Progenitor cell of endocrine pancreas (in vitro differentiated cells): ENCODE data around the gene VSIG1. TPM values are rescaled to one million over a fixed set of nuclear protein-coding genes. Genes with fewer than 3 reads are reported as not detected.

Experiments
- DNase-seq: peaks from one replicate; pipeline ENCODE4 v3.0.0; 2021; ENCODE audit warnings: low spot score; ENCODE audit not compliant: unreplicated experiment
- H3K27ac Mint-ChIP-seq: 2 replicates; pipeline ENCODE4 v1.8.0; 2021; ENCODE audit warnings: mild to moderate bottlenecking, moderate library complexity, mixed read lengths
- H3K27me3 Mint-ChIP-seq: 2 replicates; pipeline ENCODE4 v1.8.0; 2021; ENCODE audit warnings: mixed read lengths
- H3K36me3 Mint-ChIP-seq: 2 replicates; pipeline ENCODE4 v1.8.0; 2022; ENCODE audit warnings: mixed read lengths; ENCODE audit not compliant: insufficient read depth
- H3K4me1 Mint-ChIP-seq: 2 replicates; pipeline ENCODE4 v1.8.0; 2021; ENCODE audit warnings: low read depth, mixed read lengths
- H3K4me3 Mint-ChIP-seq: 2 replicates; pipeline ENCODE4 v1.8.0; 2021; ENCODE audit warnings: low read depth, mild to moderate bottlenecking, moderate library complexity, mixed read lengths
- H3K9me3 Mint-ChIP-seq: 2 replicates; pipeline ENCODE4 v1.8.0; 2021; ENCODE audit warnings: low read depth, mixed read lengths
- total RNA-seq: library from RNA; stranded (reverse); gene quantifications from 2 replicates; pipeline ENCODE4 v1.2.1, GENCODE V29; 2021
- TF ChIP-seq, protein P1 (sequence below): fragments of 200-600 bp; sonication (generic); IDR thresholded peaks from one replicate; pipeline ENCODE4 v1.5.0; 2021; ENCODE audit warnings: antibody characterized with exemption, mild to moderate bottlenecking; ENCODE audit not compliant: unreplicated experiment

The VSIG1 gene
- total RNA-seq, 1 donor from 2014 or later: 67.9 TPM

DNA sequence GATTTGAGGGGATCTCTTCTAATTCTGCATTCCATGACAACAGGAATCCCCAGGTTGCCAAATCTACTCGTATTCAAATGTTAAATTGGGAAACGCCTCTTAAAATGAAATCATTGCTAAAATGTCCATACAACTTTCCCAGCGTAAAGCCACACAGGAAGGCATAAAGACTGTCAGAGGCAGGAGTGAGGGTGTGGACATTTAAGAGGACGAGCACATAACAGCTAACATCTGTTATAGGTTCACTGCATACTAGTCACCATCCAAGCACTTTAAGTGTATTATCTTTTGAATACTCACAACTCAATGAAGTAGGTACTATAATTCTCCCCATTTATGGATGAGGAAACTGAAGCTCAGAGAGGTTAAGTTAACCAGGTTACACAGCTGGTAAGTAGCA lies 82.3 kb downstream of the VSIG1 start:
- TF ChIP-seq, protein P1, sequence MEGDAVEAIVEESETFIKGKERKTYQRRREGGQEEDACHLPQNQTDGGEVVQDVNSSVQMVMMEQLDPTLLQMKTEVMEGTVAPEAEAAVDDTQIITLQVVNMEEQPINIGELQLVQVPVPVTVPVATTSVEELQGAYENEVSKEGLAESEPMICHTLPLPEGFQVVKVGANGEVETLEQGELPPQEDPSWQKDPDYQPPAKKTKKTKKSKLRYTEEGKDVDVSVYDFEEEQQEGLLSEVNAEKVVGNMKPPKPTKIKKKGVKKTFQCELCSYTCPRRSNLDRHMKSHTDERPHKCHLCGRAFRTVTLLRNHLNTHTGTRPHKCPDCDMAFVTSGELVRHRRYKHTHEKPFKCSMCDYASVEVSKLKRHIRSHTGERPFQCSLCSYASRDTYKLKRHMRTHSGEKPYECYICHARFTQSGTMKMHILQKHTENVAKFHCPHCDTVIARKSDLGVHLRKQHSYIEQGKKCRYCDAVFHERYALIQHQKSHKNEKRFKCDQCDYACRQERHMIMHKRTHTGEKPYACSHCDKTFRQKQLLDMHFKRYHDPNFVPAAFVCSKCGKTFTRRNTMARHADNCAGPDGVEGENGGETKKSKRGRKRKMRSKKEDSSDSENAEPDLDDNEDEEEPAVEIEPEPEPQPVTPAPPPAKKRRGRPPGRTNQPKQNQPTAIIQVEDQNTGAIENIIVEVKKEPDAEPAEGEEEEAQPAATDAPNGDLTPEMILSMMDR: no peak
- H3K4me1 Mint-ChIP-seq: peaks cover 11% of the 10 kb centered on the region
- H3K9me3 Mint-ChIP-seq: no peaks in the 10 kb centered on the region
- peaks cover 10% of the 10 kb centered on the region for H3K36me3 Mint-ChIP-seq
- no peak overlapping the region for H3K4me3 Mint-ChIP-seq
- no peak overlapping the region for H3K27ac Mint-ChIP-seq
- H3K27me3 Mint-ChIP-seq: no peaks in the 10 kb centered on the region
- no peak for DNase-seq

Other genes starting within 250 kb of the VSIG1 start
- gene MID2, start 219.2 kb upstream of the VSIG1 start, total RNA-seq: 5.9 and 6.2 TPM in 2 replicates
- not detected in 2 replicates for gene TEX13B, start 62.7 kb upstream of the VSIG1 start, total RNA-seq
- 84.7 and 87.4 TPM in 2 replicates for gene PSMD10, start 46.5 kb downstream of the VSIG1 start, total RNA-seq
- gene ATG4A, start 46.7 kb downstream of the VSIG1 start, total RNA-seq: 12.6 and 15.1 TPM in 2 replicates